Endothelial cell of umbilical vein (primary cell): ENCODE data around the gene MARCHF9. TPM values are rescaled to one million over a fixed set of nuclear protein-coding genes. Genes with fewer than 3 reads are reported as not detected.

ENCODE experiments used
- BruUV-seq: library from RNA; stranded (reverse); fragments of 400-500 nt; replicated peaks from 2 replicates; lab custom pipeline; 2021; lab: Mats Ljungman, UMichigan
- CTCF ChIA-PET: fragments of 300-600, 350-600 bp; sonication (Branson Sonifier 250); formaldehyde crosslinking; loops from one replicate; lab custom pipeline; 2021; ENCODE audit warnings: antibody characterized with exemption, inconsistent platforms; lab: Charles Lee
- POLR2A ChIA-PET: fragments of 300-600, 350-600 bp; sonication (Branson Sonifier 250); formaldehyde crosslinking; loops from one replicate; lab custom pipeline; 2021; ENCODE audit warnings: antibody characterized with exemption, inconsistent platforms; lab: Charles Lee
- DNase-seq: peaks from one replicate; pipeline ENCODE4 v3.0.0-alpha.2; 2011; ENCODE audit warnings: low read depth, low spot score
- FAIRE-seq: peaks from 2 replicates; lab custom pipeline; 2011; peaks lifted over from hg19 to GRCh38; lab: Jason Lieb, UNC
- H2AFZ ChIP-seq: 2 replicates; pipeline ENCODE4 v1.6.0; 2012; ENCODE audit warnings: low read depth, low read length, control low read depth, inconsistent platforms
- H3K27ac ChIP-seq: 2 replicates; pipeline ENCODE4 v1.5.1; 2011; ENCODE audit warnings: low read depth, mild to moderate bottlenecking, control low read depth, low read length, moderate library complexity; ENCODE audit not compliant: insufficient read depth
- H3K27me3 ChIP-seq, 2 experiments: 2 replicates each; pipeline versions ENCODE4 v1.6.0 to v1.6.1; 2011; ENCODE audit warnings: low read length in 2 of 2, mixed read lengths in 1 of 2; ENCODE audit not compliant: control insufficient read depth in 2 of 2, insufficient read depth in 2 of 2
- H3K36me3 ChIP-seq, 2 experiments: 2 replicates in 1 of 2; 3 replicates in 1 of 2; pipeline ENCODE4 v1.5.1; 2011; ENCODE audit warnings: low read length in 2 of 2, mild to moderate bottlenecking in 1 of 2, moderate library complexity in 1 of 2; ENCODE audit not compliant: control insufficient read depth in 2 of 2, insufficient read depth in 2 of 2; ENCODE audit errors: extremely low read depth in 1 of 2
- H3K4me1 ChIP-seq: 3 replicates; pipeline ENCODE4 v1.5.1; 2011; ENCODE audit warnings: mild to moderate bottlenecking, low read length; ENCODE audit not compliant: control insufficient read depth, insufficient read depth; ENCODE audit errors: extremely low read depth
- H3K4me2 ChIP-seq: 2 replicates; pipeline ENCODE4 v1.6.1; 2011; ENCODE audit warnings: low read length, control low read depth, mixed read lengths; ENCODE audit not compliant: insufficient read depth
- H3K4me3 ChIP-seq, 3 experiments: fragments of 200-600 bp in 1 of 3; sonication (generic), shearing (Covaris generic) in 1 of 3; replicated peaks in 1 of 3; 2 replicates each; pipeline ENCODE4 v1.5.1; 2011 to 2016; ENCODE audit warnings: control low read depth in 3 of 3, low read length in 3 of 3, mild to moderate bottlenecking in 2 of 3, inconsistent platforms in 1 of 3, low read depth in 1 of 3, moderate library complexity in 1 of 3; ENCODE audit not compliant: insufficient read depth in 1 of 3
- H3K79me2 ChIP-seq: 2 replicates; pipeline ENCODE4 v1.6.0; 2012; ENCODE audit warnings: low read length, inconsistent platforms; ENCODE audit not compliant: control insufficient read depth, insufficient read depth
- H3K9ac ChIP-seq: replicated peaks from 2 replicates; pipeline ENCODE3; 2011; ENCODE audit warnings: low read length, control low read depth; ENCODE audit not compliant: insufficient read depth; ENCODE audit errors: extremely low read depth
- H3K9me1 ChIP-seq: replicated peaks from 3 replicates; pipeline ENCODE4 v1.6.0; 2011; ENCODE audit warnings: mild to moderate bottlenecking, low read length; ENCODE audit not compliant: control insufficient read depth, insufficient read depth; ENCODE audit errors: extremely low read depth
- H3K9me3 ChIP-seq: replicated peaks from 2 replicates; pipeline ENCODE4 v1.5.1; 2012; ENCODE audit warnings: low read length, inconsistent platforms; ENCODE audit not compliant: control insufficient read depth, insufficient read depth
- H4K20me1 ChIP-seq: replicated peaks from 2 replicates; pipeline ENCODE3; 2011; ENCODE audit warnings: mild to moderate bottlenecking, low read length; ENCODE audit not compliant: control insufficient read depth, insufficient read depth; ENCODE audit errors: extremely low read depth
- EZH2 ChIP-seq: IDR thresholded peaks from 2 replicates; pipeline ENCODE4 v1.6.1; 2012; ENCODE audit warnings: borderline replicate concordance, low read depth, mild to moderate bottlenecking, moderate library complexity, low read length, inconsistent platforms; ENCODE audit not compliant: severe bottlenecking
- GATA2 ChIP-seq: IDR thresholded peaks from 2 replicates; pipeline ENCODE4 v1.7.0; 2011; ENCODE audit warnings: low read depth, mild to moderate bottlenecking, moderate library complexity, mixed read lengths, low read length; ENCODE audit not compliant: insufficient read length, insufficient read depth
- JUN ChIP-seq: IDR thresholded peaks from 2 replicates; pipeline ENCODE4 v1.6.1; 2011; ENCODE audit warnings: borderline replicate concordance, low read depth; ENCODE audit not compliant: insufficient read length, insufficient read depth
- MYC ChIP-seq: IDR thresholded peaks from one replicate; pipeline ENCODE4 v1.6.1; 2011; ENCODE audit warnings: mild to moderate bottlenecking, low read depth, low read length
- POLR2A ChIP-seq: IDR thresholded peaks from 2 replicates; pipeline ENCODE4 v1.6.1; 2012; ENCODE audit warnings: low read depth, mild to moderate bottlenecking, control low read depth, low read length
- POLR2AphosphoS5 ChIP-seq: IDR thresholded peaks from 2 replicates; pipeline ENCODE4 v1.6.1; 2012; ENCODE audit warnings: low read depth, mild to moderate bottlenecking, control low read depth, low read length, moderate library complexity; ENCODE audit not compliant: insufficient read depth
- dilution Hi-C: fragments of 300-500 bp; cut with MboI; formaldehyde crosslinking; loops from one replicate; pipeline ENCODE4 v1.15.0; 2019; ENCODE audit warnings: low sequenced_read_pairs; ENCODE audit not compliant: extremely low pct_ligation_motif_present
- intact Hi-C: fragments of 100-400 bp; cut with micrococcal nuclease; formaldehyde crosslinking; loops from one replicate; pipeline ENCODE4 v1.10.0; 2022
- polyA plus RNA-seq, 4 experiments: library from polyadenylated mRNA; depleted of rRNA in 3 of 4; stranded (reverse) in 3 of 4; unstranded in 1 of 4; fragments of >200 nt; gene quantifications; 2 replicates each; pipeline versions ENCODE4 v1.2.1 to v1.2.3, GENCODE V29; 2011 to 2012; ENCODE audit warnings: missing spikeins in 1 of 4
- total RNA-seq: library from RNA; stranded (reverse); gene quantifications from 2 replicates; pipeline ENCODE4 v1.2.3, GENCODE V29; 2021
- TF ChIP-seq, protein P1 (sequence below), 2 donors: IDR thresholded peaks; 1 replicate in 1 of 2; 2 replicates in 1 of 2; pipeline ENCODE4 v1.5.1; 2011; ENCODE audit warnings: low read length in 2 of 2, mild to moderate bottlenecking in 2 of 2, moderate library complexity in 2 of 2, control low read depth in 1 of 2, inconsistent platforms in 1 of 2, low read depth in 1 of 2; ENCODE audit not compliant: insufficient read depth in 1 of 2; ENCODE audit errors: extremely low read depth in 1 of 2
- TF ChIP-seq, protein P2 (sequence below): IDR thresholded peaks from 2 replicates; pipeline ENCODE4 v1.6.1; 2011; ENCODE audit not compliant: insufficient read depth, insufficient read length

The MARCHF9 gene
- total and polyA plus RNA-seq, 2 donors (not counting 3 experiments of a cell fraction or from before 2014, with no cell fraction given) = 4.6 to 4.8 TPM

DNA sequence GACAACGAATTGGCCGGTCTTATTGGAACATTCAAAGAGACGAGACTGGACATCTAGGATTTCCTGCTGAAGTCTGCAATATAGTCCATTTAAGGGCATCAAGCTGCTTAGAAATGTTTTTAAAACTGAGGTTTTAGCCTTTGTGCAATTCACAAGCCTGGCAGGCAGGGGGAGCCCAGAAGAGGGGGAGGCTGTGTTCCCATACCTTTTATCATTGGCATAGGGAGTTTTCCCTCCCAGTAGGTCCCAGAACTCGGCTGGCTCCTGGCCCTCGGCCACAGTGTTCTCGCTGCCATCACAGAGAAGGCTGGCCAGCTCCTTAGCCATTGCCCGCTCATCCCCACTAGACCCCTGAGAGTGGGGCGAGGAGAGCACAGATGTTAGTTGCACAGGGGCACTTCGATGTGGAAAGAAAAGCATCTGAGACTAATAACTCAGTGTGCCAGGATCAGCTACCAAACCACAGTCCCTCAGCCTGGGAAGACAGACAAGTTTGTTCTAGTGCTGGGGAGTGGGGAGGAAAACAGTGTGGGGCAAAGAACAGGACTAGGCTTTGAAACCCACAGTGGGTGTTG, 48.5 kb downstream of the MARCHF9 start:
- Histone ChIP-seq H3K9me3 (no peaks in the 10 kb centered on the region), H4K20me1 (no peaks in the 10 kb centered on the region), H3K9ac (no peak overlapping the region), H3K4me3 (no peak overlapping the region), H3K27ac (no peak overlapping the region), H2AFZ (no peak overlapping the region), H3K27me3 (no peaks in the 10 kb centered on the region), H3K36me3 (peaks cover 3 to 16% of the 10 kb centered on the region in 2 experiments), H3K4me1 (no peaks in the 10 kb centered on the region), H3K79me2 (no peaks in the 10 kb centered on the region), H3K4me2 (no peak overlapping the region), H3K9me1 (no peaks in the 10 kb centered on the region)
- dilution Hi-C loops = no loop called here
- ChIA-PET CTCF (interaction anchor here (0.9 to 5.0 kb wide), 22 partner anchors 8 to 220 kb away, joined by 3 to 47 read pairs (median 5); partner anchors contain the start of genes AVIL, CTDSP2 and TSFM), POLR2A (interaction anchor here (1.0 to 1.5 kb wide), 2 partner anchors 93 to 138 kb away, joined by 3 to 4 read pairs; partner anchors contain the start of gene ATP23)
- DNase-seq = peak; percentile 60
- no TSS peak for BruUV-seq
- no peak for TF ChIP-seq GATA2
- TF ChIP-seq MYC = no peak
- TF ChIP-seq POLR2A = no peak
- TF ChIP-seq JUN = no peak
- TF ChIP-seq, protein P1, sequence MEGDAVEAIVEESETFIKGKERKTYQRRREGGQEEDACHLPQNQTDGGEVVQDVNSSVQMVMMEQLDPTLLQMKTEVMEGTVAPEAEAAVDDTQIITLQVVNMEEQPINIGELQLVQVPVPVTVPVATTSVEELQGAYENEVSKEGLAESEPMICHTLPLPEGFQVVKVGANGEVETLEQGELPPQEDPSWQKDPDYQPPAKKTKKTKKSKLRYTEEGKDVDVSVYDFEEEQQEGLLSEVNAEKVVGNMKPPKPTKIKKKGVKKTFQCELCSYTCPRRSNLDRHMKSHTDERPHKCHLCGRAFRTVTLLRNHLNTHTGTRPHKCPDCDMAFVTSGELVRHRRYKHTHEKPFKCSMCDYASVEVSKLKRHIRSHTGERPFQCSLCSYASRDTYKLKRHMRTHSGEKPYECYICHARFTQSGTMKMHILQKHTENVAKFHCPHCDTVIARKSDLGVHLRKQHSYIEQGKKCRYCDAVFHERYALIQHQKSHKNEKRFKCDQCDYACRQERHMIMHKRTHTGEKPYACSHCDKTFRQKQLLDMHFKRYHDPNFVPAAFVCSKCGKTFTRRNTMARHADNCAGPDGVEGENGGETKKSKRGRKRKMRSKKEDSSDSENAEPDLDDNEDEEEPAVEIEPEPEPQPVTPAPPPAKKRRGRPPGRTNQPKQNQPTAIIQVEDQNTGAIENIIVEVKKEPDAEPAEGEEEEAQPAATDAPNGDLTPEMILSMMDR (IDR thresholded peaks at IDR 0.05; ENCODE audit: extremely low read depth in 1 of 2, insufficient read depth in 1 of 2, low read depth in 1 of 2, low read length in 2 of 2) = peak; percentile 81 to 83
- no peak for TF ChIP-seq POLR2AphosphoS5
- TF ChIP-seq, protein P2, sequence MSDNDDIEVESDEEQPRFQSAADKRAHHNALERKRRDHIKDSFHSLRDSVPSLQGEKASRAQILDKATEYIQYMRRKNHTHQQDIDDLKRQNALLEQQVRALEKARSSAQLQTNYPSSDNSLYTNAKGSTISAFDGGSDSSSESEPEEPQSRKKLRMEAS = no peak
- no peak for TF ChIP-seq EZH2
- FAIRE-seq = no peak
- intact Hi-C loops = loop anchor here (1.0 kb wide), 2 partner anchors 28 to 102 kb away; no protein-coding TSS in a partner anchor
